Measurements from ENCODE around the gene GDPD4. TPM values are rescaled to one million over a fixed set of nuclear protein-coding genes. Genes with fewer than 3 reads are reported as not detected.

The GDPD4 gene
- total RNA-seq, 1 donor from 2014 or later: not detected

- Histone ChIP-seq H3K27me3 (peaks cover 4% of the 10 kb centered on the region), H3K36me3 (no peaks in the 10 kb centered on the region), H3K27ac (no peak overlapping the region), H3K4me1 (no peaks in the 10 kb centered on the region), H3K9me3 (no peaks in the 10 kb centered on the region), H3K4me3 (no peak overlapping the region)
- TF ChIP-seq CTCF (IDR thresholded peaks at IDR 0.05): no peak
- intact Hi-C loops (cut with DNase I): no loop called here
- no peak for DNase-seq
- no peak for ATAC-seq
Observed at GRCh38 chr11:77284476-77285468, 16.7 kb downstream of the GDPD4 start.

DNA sequence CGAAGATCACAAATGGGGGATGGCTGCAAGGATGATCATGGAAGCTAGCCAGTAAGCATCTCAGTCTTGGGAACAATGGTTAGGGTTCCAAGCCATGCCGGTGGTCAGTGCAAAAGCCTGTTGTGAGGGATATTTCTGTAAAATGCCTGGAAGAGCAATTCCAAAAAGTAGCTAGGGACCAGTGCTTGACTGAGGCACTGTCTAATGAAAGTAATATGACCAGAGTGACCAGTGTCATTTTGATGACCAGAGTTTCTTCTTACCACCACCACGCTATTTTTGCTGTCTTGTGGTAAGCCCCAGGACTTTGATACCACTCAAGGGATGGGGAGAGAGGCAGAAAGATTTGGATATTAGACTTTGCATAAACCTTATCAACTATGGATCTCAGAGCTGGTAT is 18.4 kb downstream of the GDPD4 start:
- no peak for TF ChIP-seq CTCF (IDR thresholded peaks at IDR 0.05)
- H3K27me3 ChIP-seq: peaks cover 4% of the 10 kb centered on the region
- intact Hi-C loops (cut with DNase I): no loop called here

GRCh38 chr11:77278595-77279506 is 22.6 kb downstream of the GDPD4 start:
- intact Hi-C loops (cut with DNase I): no loop called here
- DNase-seq (no peak), ATAC-seq (no peak)
- Histone ChIP-seq H3K4me1 (no peaks in the 10 kb centered on the region), H3K36me3 (no peaks in the 10 kb centered on the region), H3K9me3 (no peaks in the 10 kb centered on the region), H3K27ac (no peak overlapping the region), H3K27me3 (peaks cover 4% of the 10 kb centered on the region), H3K4me3 (no peak overlapping the region)
- TF ChIP-seq CTCF (IDR thresholded peaks at IDR 0.05): no peak

More for the DNA sequence above, 18.4 kb downstream of the GDPD4 start:
- Histone ChIP-seq H3K27ac (no peak overlapping the region), H3K4me3 (no peak overlapping the region), H3K36me3 (no peaks in the 10 kb centered on the region), H3K4me1 (no peaks in the 10 kb centered on the region), H3K9me3 (no peaks in the 10 kb centered on the region)
- ATAC-seq (no peak), DNase-seq (no peak)

DNA sequence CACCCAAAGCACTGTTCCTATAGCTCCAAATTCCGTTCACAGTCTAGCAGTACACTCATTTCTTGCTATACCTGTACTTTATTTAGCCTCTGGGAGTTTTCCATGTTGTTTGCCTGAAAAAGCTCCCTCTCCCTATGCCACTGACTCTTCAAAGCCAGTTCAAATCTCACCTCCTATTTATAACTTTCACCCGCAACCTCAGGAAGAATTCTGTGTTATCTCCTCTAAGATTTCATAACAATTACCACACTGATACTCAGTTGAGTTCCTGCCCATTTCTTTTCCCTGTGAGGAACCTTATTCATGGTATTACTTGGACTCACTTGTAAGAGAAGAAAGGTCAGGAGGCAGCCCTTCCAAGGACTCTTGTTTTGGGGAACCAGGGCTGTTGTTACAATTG is 25.2 kb downstream of the GDPD4 start:
- no peak for ATAC-seq
- no peak for TF ChIP-seq CTCF (IDR thresholded peaks at IDR 0.05)
- intact Hi-C loops (cut with DNase I): no loop called here

GRCh38 chr11:77270921-77271320 is 30.6 kb downstream of the GDPD4 start:
- intact Hi-C loops (cut with DNase I): no loop called here
- ATAC-seq (no peak), DNase-seq (no peak)
- no peaks in the 10 kb centered on the region for H3K9me3 ChIP-seq
- TF ChIP-seq CTCF (IDR thresholded peaks at IDR 0.05): no peak
- H3K27me3 ChIP-seq: no peaks in the 10 kb centered on the region
- no peak overlapping the region for H3K27ac ChIP-seq
- no peaks in the 10 kb centered on the region for H3K4me1 ChIP-seq
- no peaks in the 10 kb centered on the region for H3K36me3 ChIP-seq
- no peak overlapping the region for H3K4me3 ChIP-seq

More for the DNA sequence above, 25.2 kb downstream of the GDPD4 start:
- Histone ChIP-seq H3K9me3 (no peaks in the 10 kb centered on the region), H3K4me3 (no peak overlapping the region), H3K36me3 (no peaks in the 10 kb centered on the region), H3K4me1 (no peaks in the 10 kb centered on the region), H3K27me3 (no peaks in the 10 kb centered on the region), H3K27ac (no peak overlapping the region)
- DNase-seq: no peak

All from upper lobe of right lung (tissue), 1 donor.